H9 (cell line): ENCODE measurements around the gene NTRK3. TPM values are rescaled to one million over a fixed set of nuclear protein-coding genes. Genes with fewer than 3 reads are reported as not detected.

Experiments
- DNase-seq: peaks from one replicate; pipeline ENCODE4 v3.0.0-alpha.2; 2017
- H2AFZ ChIP-seq: one replicate; pipeline ENCODE4 v1.6.1; 2013; ENCODE audit warnings: mild to moderate bottlenecking, low read length, control low read depth, moderate library complexity
- H2AK5ac ChIP-seq: 2 replicates; pipeline ENCODE4 v1.6.1; 2013; ENCODE audit warnings: low read length, control low read depth, mixed read lengths; ENCODE audit not compliant: insufficient read length
- H2BK120ac ChIP-seq: one replicate; pipeline ENCODE4 v1.6.1; 2013; ENCODE audit warnings: low read depth, mild to moderate bottlenecking, low read length, control low read depth, inconsistent platforms; ENCODE audit not compliant: poor library complexity, severe bottlenecking
- H2BK12ac ChIP-seq: 2 replicates; pipeline ENCODE4 v1.6.1; 2013; ENCODE audit warnings: low read length, control low read depth, mixed read lengths, low read depth; ENCODE audit not compliant: insufficient read length
- H2BK15ac ChIP-seq: 2 replicates; pipeline ENCODE4 v1.6.1; 2013; ENCODE audit warnings: low read depth, low read length, control low read depth
- H2BK20ac ChIP-seq: one replicate; pipeline ENCODE4 v1.6.1; 2013; ENCODE audit warnings: low read depth, mild to moderate bottlenecking, low read length, control low read depth, inconsistent platforms; ENCODE audit not compliant: poor library complexity, severe bottlenecking
- H2BK5ac ChIP-seq: 2 replicates; pipeline ENCODE4 v1.6.1; 2013; ENCODE audit warnings: low read length, control low read depth, mixed read lengths; ENCODE audit not compliant: insufficient read length
- H3K14ac ChIP-seq: 2 replicates; pipeline ENCODE4 v1.6.1; 2013; ENCODE audit warnings: low read length, control low read depth; ENCODE audit not compliant: insufficient read depth
- H3K18ac ChIP-seq: 2 replicates; pipeline ENCODE4 v1.6.1; 2013; ENCODE audit warnings: low read depth, mild to moderate bottlenecking, mixed read lengths, low read length, control low read depth; ENCODE audit not compliant: insufficient read length
- H3K23ac ChIP-seq: 2 replicates; pipeline ENCODE4 v1.6.1; 2013; ENCODE audit warnings: low read length, control low read depth, mixed read lengths, low read depth; ENCODE audit not compliant: insufficient read length
- H3K23me2 ChIP-seq: 2 replicates; pipeline ENCODE4 v1.6.1; 2013; ENCODE audit warnings: low read depth, mild to moderate bottlenecking, mixed read lengths, low read length, control low read depth; ENCODE audit not compliant: insufficient read length, poor library complexity, severe bottlenecking
- H3K27ac ChIP-seq: 2 replicates; pipeline ENCODE4 v1.5.1; 2013; ENCODE audit warnings: low read length, control low read depth, mixed read lengths, low read depth; ENCODE audit not compliant: insufficient read length
- H3K27me3 ChIP-seq: 2 replicates; pipeline ENCODE4 v1.6.1; 2013; ENCODE audit warnings: low read length, control low read depth, inconsistent platforms; ENCODE audit not compliant: insufficient read depth
- H3K4ac ChIP-seq: 2 replicates; pipeline ENCODE4 v1.6.1; 2013; ENCODE audit warnings: low read depth, mild to moderate bottlenecking, control low read depth, inconsistent platforms, low read length, moderate library complexity
- H3K4me1 ChIP-seq: 2 replicates; pipeline ENCODE4 v1.6.1; 2013; ENCODE audit warnings: low read length, control low read depth, inconsistent platforms; ENCODE audit not compliant: insufficient read depth
- H3K4me2 ChIP-seq: 2 replicates; pipeline ENCODE4 v1.6.1; 2013; ENCODE audit warnings: low read length, control low read depth, mixed read lengths; ENCODE audit not compliant: insufficient read length, insufficient read depth
- H3K56ac ChIP-seq: 2 replicates; pipeline ENCODE4 v1.6.1; 2013; ENCODE audit warnings: low read depth, mild to moderate bottlenecking, mixed read lengths, low read length, control low read depth; ENCODE audit not compliant: insufficient read length
- H3K79me1 ChIP-seq: 2 replicates; pipeline ENCODE4 v1.6.1; 2013; ENCODE audit warnings: low read depth, mild to moderate bottlenecking, moderate library complexity, low read length, control low read depth, inconsistent platforms; ENCODE audit not compliant: insufficient read depth, poor library complexity, severe bottlenecking
- H3K79me2 ChIP-seq: 2 replicates; pipeline ENCODE4 v1.6.1; 2013; ENCODE audit warnings: low read length, control low read depth, inconsistent platforms; ENCODE audit not compliant: insufficient read depth
- H3K9ac ChIP-seq: 2 replicates; pipeline ENCODE4 v1.6.1; 2013; ENCODE audit warnings: low read length, control low read depth, mixed read lengths; ENCODE audit not compliant: insufficient read length; ENCODE audit errors: extremely low read depth
- H3K9me3 ChIP-seq: one replicate; pipeline ENCODE4 v1.6.1; 2013; ENCODE audit warnings: low read depth, low read length, inconsistent platforms; ENCODE audit not compliant: control insufficient read depth
- H3T11ph ChIP-seq: one replicate; pipeline ENCODE4 v1.6.1; 2013; ENCODE audit warnings: mild to moderate bottlenecking, low read length, control low read depth, inconsistent platforms
- H4K20me1 ChIP-seq: one replicate; pipeline ENCODE4 v1.6.1; 2013; ENCODE audit not compliant: control insufficient read depth, insufficient read length, insufficient read depth
- H4K5ac ChIP-seq: 2 replicates; pipeline ENCODE4 v1.6.1; 2013; ENCODE audit warnings: low read depth, mild to moderate bottlenecking, mixed read lengths, low read length, control low read depth; ENCODE audit not compliant: insufficient read length
- H4K8ac ChIP-seq: replicated peaks from 2 replicates; pipeline ENCODE4 v1.6.1; 2013; ENCODE audit warnings: low read length, control low read depth, mixed read lengths, low read depth; ENCODE audit not compliant: insufficient read length
- H4K91ac ChIP-seq: 2 replicates; pipeline ENCODE4 v1.6.1; 2013; ENCODE audit warnings: low read depth, mild to moderate bottlenecking, moderate library complexity, mixed read lengths, low read length, control low read depth; ENCODE audit not compliant: insufficient read length
- H3K27ac Mint-ChIP-seq, 3 experiments: 2 replicates in 2 of 3; 3 replicates in 1 of 3; pipeline ENCODE4 v1.8.0; 2020 to 2021; ENCODE audit warnings: mixed read lengths in 3 of 3, mild to moderate bottlenecking in 1 of 3, moderate library complexity in 1 of 3
- H3K27me3 Mint-ChIP-seq: 2 replicates; pipeline ENCODE4 v1.8.0; 2021; ENCODE audit warnings: low read depth, mild to moderate bottlenecking, moderate library complexity, mixed read lengths
- H3K36me3 Mint-ChIP-seq, 3 experiments: 2 replicates in 2 of 3; 3 replicates in 1 of 3; pipeline ENCODE4 v1.8.0; 2020 to 2021; ENCODE audit warnings: low read depth in 3 of 3, mixed read lengths in 3 of 3; ENCODE audit not compliant: insufficient read depth in 1 of 3
- H3K4me1 Mint-ChIP-seq, 2 experiments: 2 replicates each; pipeline ENCODE4 v1.8.0; 2020; ENCODE audit warnings: mixed read lengths in 2 of 2
- H3K4me3 Mint-ChIP-seq, 2 experiments: 2 replicates in 1 of 2; 3 replicates in 1 of 2; pipeline ENCODE4 v1.8.0; 2020 to 2021; ENCODE audit warnings: mild to moderate bottlenecking in 2 of 2, mixed read lengths in 2 of 2, moderate library complexity in 1 of 2
- H3K9me3 Mint-ChIP-seq, 2 experiments: 2 replicates in 1 of 2; 3 replicates in 1 of 2; pipeline ENCODE4 v1.8.0; 2020; ENCODE audit warnings: mild to moderate bottlenecking in 2 of 2, mixed read lengths in 2 of 2, moderate library complexity in 1 of 2
- CTCF ChIP-seq: fragments of 200-600 bp; sonication (generic); conservative IDR thresholded peaks from 3 replicates; pipeline ENCODE4 v1.8.0; 2021; ENCODE audit warnings: antibody characterized with exemption, mild to moderate bottlenecking
- WGBS: extraction: QIAGEN DNeasy Blood & Tissue Kit; methylation state at CpG from one replicate; pipeline ENCODE4 v1.1.7; 2013; ENCODE audit warnings: missing lambda C conversion rate, low lambda C conversion rate, mixed read lengths; ENCODE audit not compliant: insufficient read length; ENCODE audit errors: extremely low coverage; 5-methylcytosine and 5-hydroxymethylcytosine counted together
- total RNA-seq: library from RNA; stranded (reverse); gene quantifications from 2 replicates; pipeline ENCODE4 v1.2.1, GENCODE V29; 2021

NTRK3 gene
- total RNA-seq, 1 experiment from 2014 or later, result 2.5 TPM

- Histone ChIP-seq H3K27me3 (peaks cover 22% of the 10 kb centered on the region), H3K79me2 (no peaks in the 10 kb centered on the region), H2BK15ac (no peak overlapping the region), H2BK20ac (no peak overlapping the region), H3K18ac (no peak overlapping the region), H2BK5ac (no peak overlapping the region), H3K56ac (no peak overlapping the region), H2AK5ac (no peak overlapping the region), H2AFZ (peak overlapping the region; percentile 76), H3K27ac (no peak overlapping the region), H3K14ac (peak overlapping the region; percentile 82; the same call in 1 of the 2 replicates), H3K23ac (no peak overlapping the region), H3K9ac (no peak overlapping the region), H3K4ac (no peak overlapping the region), H2BK120ac (no peak overlapping the region), H3K4me2 (peak overlapping the region; percentile 87), H4K91ac (no peak overlapping the region), H3T11ph (no peak overlapping the region), H4K8ac (no peak overlapping the region), H4K20me1 (no peaks in the 10 kb centered on the region), H4K5ac (no peak overlapping the region), H3K4me1 (no peaks in the 10 kb centered on the region; the same call in 1 of the 2 replicates), H3K9me3 (no peaks in the 10 kb centered on the region), H3K23me2 (peaks cover 23% of the 10 kb centered on the region), H2BK12ac (no peak overlapping the region), H3K79me1 (no peaks in the 10 kb centered on the region)
- peak overlapping the region in 1 of 3 experiments; percentile 8; a peak in 1 of 7 replicates for H3K27ac Mint-ChIP-seq
- peaks cover 94% of the 10 kb centered on the region for H3K27me3 Mint-ChIP-seq
- H3K9me3 Mint-ChIP-seq, result no peaks in the 10 kb centered on the region; a peak in 2 of 5 replicates
- H3K4me1 Mint-ChIP-seq, result peaks cover 26 to 28% of the 10 kb centered on the region in 2 experiments
- H3K4me3 Mint-ChIP-seq, result peak overlapping the region; percentile 83 to 96
- no CpG with 5 or more reads among the region's 17 CpGs for WGBS
- no peaks in the 10 kb centered on the region; a peak in 2 of 7 replicates for H3K36me3 Mint-ChIP-seq
- DNase-seq, result peak; percentile 88
- TF ChIP-seq CTCF, result peak; percentile 87
Observed at GRCh38 chr15:88258093-88258641, 1.6 kb upstream of the NTRK3 start.
